Measurements from ENCODE around the gene IFI44.

The IFI44 gene

GRCh38 chr1:78712467-78713051, 62.9 kb downstream of the IFI44 start:
- DNase-seq: no peak

DNA sequence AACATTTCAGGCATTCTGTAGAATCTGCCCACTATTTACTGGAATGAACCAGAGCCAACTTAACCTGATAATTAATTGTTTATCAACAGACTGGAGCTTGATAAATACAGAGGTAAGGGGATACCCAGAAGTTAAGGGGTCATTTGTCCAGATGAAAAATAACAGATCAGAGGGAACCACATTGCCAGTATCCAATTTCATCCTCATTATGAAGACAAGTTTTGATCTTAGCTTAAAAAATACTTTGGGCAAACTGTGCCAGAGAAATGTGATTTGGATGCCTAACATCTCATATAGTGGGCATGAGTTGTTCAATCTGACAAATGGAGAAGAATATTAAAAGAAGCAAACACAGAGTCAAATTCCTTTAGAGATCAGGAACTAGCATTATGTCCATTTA, 63.7 kb downstream of the IFI44 start:
- no peak for DNase-seq
